Esophagus muscularis mucosa (tissue), 4 donors: ENCODE measurements around the gene SLC39A3.

ENCODE experiments used
- EP300 ChIP-seq: sonication (generic); formaldehyde crosslinking; IDR thresholded peaks from one replicate; pipeline ENCODE4 v1.6.1; 2017; ENCODE audit warnings: antibody characterized with exemption
- POLR2A ChIP-seq: fragments of 450-650 bp; IDR thresholded peaks from one replicate; pipeline ENCODE4 v1.6.1; 2017; ENCODE audit warnings: antibody characterized with exemption, moderate library complexity, mild to moderate bottlenecking, low read depth
- POLR2AphosphoS5 ChIP-seq, 2 donors: sonication (generic); formaldehyde crosslinking; IDR thresholded peaks; one replicate each; pipeline ENCODE4 v1.6.1; 2017; ENCODE audit warnings: antibody characterized with exemption in 2 of 2
- TF ChIP-seq, protein P1 (sequence below), 3 experiments: fragments of 200-600 bp in 2 of 3; fragments of 450-650 bp in 1 of 3; sonication (generic) in 2 of 3; IDR thresholded peaks; one replicate each; pipeline ENCODE4 v1.5.1; 2017 to 2019; ENCODE audit warnings: antibody characterized with exemption in 3 of 3, mild to moderate bottlenecking in 2 of 3, moderate library complexity in 1 of 3

DNA sequence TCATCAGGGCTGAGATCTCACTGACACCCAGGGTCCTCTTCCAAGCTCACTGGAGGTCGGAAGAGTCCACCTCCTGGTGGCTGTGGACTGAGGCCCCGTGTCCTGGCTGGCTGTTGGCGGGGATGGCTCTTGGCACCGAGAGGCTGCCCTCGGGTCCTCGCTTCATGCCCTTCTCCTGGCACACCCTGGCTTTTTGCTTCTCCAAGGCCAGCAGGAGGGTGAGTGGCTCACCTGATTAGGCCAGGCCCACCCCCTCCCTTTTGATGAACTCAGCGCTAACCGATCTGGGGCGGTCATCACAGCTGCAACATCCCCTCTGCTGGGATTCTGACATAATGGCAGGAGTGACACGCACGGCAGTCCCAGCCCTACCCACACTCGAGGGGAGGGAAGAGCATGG, 4.4 kb downstream of the SLC39A3 start:
- TF ChIP-seq, protein P1, sequence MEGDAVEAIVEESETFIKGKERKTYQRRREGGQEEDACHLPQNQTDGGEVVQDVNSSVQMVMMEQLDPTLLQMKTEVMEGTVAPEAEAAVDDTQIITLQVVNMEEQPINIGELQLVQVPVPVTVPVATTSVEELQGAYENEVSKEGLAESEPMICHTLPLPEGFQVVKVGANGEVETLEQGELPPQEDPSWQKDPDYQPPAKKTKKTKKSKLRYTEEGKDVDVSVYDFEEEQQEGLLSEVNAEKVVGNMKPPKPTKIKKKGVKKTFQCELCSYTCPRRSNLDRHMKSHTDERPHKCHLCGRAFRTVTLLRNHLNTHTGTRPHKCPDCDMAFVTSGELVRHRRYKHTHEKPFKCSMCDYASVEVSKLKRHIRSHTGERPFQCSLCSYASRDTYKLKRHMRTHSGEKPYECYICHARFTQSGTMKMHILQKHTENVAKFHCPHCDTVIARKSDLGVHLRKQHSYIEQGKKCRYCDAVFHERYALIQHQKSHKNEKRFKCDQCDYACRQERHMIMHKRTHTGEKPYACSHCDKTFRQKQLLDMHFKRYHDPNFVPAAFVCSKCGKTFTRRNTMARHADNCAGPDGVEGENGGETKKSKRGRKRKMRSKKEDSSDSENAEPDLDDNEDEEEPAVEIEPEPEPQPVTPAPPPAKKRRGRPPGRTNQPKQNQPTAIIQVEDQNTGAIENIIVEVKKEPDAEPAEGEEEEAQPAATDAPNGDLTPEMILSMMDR (IDR thresholded peaks at IDR 0.05) = no peak
- TF ChIP-seq POLR2A = no peak
- TF ChIP-seq POLR2AphosphoS5 (IDR thresholded peaks at IDR 0.05) = no peak
- no peak for TF ChIP-seq EP300
